ENCODE measurements around the gene C16orf90. TPM values are rescaled to one million over a fixed set of nuclear protein-coding genes. Genes with fewer than 3 reads are reported as not detected.

Gene C16orf90
- total RNA-seq, 6 experiments from 2014 or later: not detected

- no peaks in the 10 kb centered on the region for H3K27me3 ChIP-seq
- intact Hi-C loops (cut with DNase I): loop anchor here in 1 of 2 donors (10.0 kb wide), 1 partner anchor 213 kb away; the partner anchor contains the start of gene ZNF263
- H3K27ac ChIP-seq: no peak overlapping the region
Observed at GRCh38 chr16:3497771-3498170, 2.5 kb upstream of the C16orf90 start.

GRCh38 chr16:3496386-3496785, 1.1 kb upstream of the C16orf90 start:
- intact Hi-C loops (cut with DNase I): loop anchor here in 1 of 2 donors (10.0 kb wide), 1 partner anchor 212 kb away; the partner anchor contains the start of gene ZNF263
- H3K36me3 ChIP-seq: no peaks in the 10 kb centered on the region
- no peak for TF ChIP-seq POLR2A (IDR thresholded peaks at IDR 0.05)
- TF ChIP-seq CTCF (IDR thresholded peaks at IDR 0.05): no peak

More at GRCh38 chr16:3497771-3498170, 2.5 kb upstream of the C16orf90 start:
- no peak for TF ChIP-seq POLR2A (IDR thresholded peaks at IDR 0.05)
- TF ChIP-seq CTCF (IDR thresholded peaks at IDR 0.05): no peak
- Histone ChIP-seq H3K36me3 (no peaks in the 10 kb centered on the region), H3K9me3 (no peaks in the 10 kb centered on the region), H3K4me1 (peaks cover 0 to 4% (median 0%) of the 10 kb centered on the region in 4 donors), H3K4me3 (no peak overlapping the region)
- ATAC-seq (no peak), DNase-seq (peak in 1 of 3 donors; percentile 7)
- 93% methylated on average over 4 of the region's 4 CpGs for WGBS (ENCODE audit: insufficient coverage, low coverage, low lambda C conversion rate, missing lambda C conversion rate)

GRCh38 chr16:3494386-3494973, 809 bp downstream of the C16orf90 start:
- WGBS (ENCODE audit: insufficient coverage, low coverage, low lambda C conversion rate, missing lambda C conversion rate): no CpG with 5 or more reads among the region's 16 CpGs
- TF ChIP-seq POLR2A (IDR thresholded peaks at IDR 0.05) (no peak), CTCF (IDR thresholded peaks at IDR 0.05) (no peak)
- Histone ChIP-seq H3K4me3 (no peak overlapping the region), H3K9me3 (no peaks in the 10 kb centered on the region), H3K27me3 (no peaks in the 10 kb centered on the region), H3K4me1 (peaks cover 0 to 3% (median 0%) of the 10 kb centered on the region in 4 donors), H3K27ac (no peak overlapping the region), H3K36me3 (no peaks in the 10 kb centered on the region)
- ATAC-seq (no peak), DNase-seq (peak in 1 of 3 donors; percentile 40)
- intact Hi-C loops (cut with DNase I): loop anchor here in 1 of 2 donors (10.0 kb wide), 1 partner anchor 210 kb away; the partner anchor contains the start of gene ZNF263

More at GRCh38 chr16:3496386-3496785, 1.1 kb upstream of the C16orf90 start:
- no peaks in the 10 kb centered on the region for H3K9me3 ChIP-seq
- H3K4me1 ChIP-seq: peaks cover 0 to under 1% (median 0%) of the 10 kb centered on the region in 4 donors
- H3K27ac ChIP-seq: no peak overlapping the region
- no peak for ATAC-seq
- no peak overlapping the region for H3K4me3 ChIP-seq
- no peaks in the 10 kb centered on the region for H3K27me3 ChIP-seq
- 92% methylated on average over 20 of the region's 30 CpGs for WGBS (ENCODE audit: insufficient coverage, low coverage, low lambda C conversion rate, missing lambda C conversion rate)
- peak in 1 of 3 donors; percentile 49 for DNase-seq

- Histone ChIP-seq H3K4me1 (peaks cover 0 to 3% (median 0%) of the 10 kb centered on the region in 4 donors), H3K36me3 (no peaks in the 10 kb centered on the region), H3K27me3 (no peaks in the 10 kb centered on the region), H3K4me3 (no peak overlapping the region), H3K27ac (no peak overlapping the region), H3K9me3 (no peaks in the 10 kb centered on the region)
- no CpG with 5 or more reads among the region's 10 CpGs for WGBS (ENCODE audit: insufficient coverage, low coverage, low lambda C conversion rate, missing lambda C conversion rate)
- TF ChIP-seq CTCF (IDR thresholded peaks at IDR 0.05) (no peak), POLR2A (IDR thresholded peaks at IDR 0.05) (no peak)
- no peak for ATAC-seq
- peak in 1 of 3 donors; percentile 42 for DNase-seq
- intact Hi-C loops (cut with DNase I): loop anchor here in 1 of 2 donors (10.0 kb wide), 1 partner anchor 208 kb away; the partner anchor contains the start of gene ZNF263
Observed at GRCh38 chr16:3492356-3492755, 2.9 kb downstream of the C16orf90 start.

Data from right lobe of liver (tissue), 6 donors.